Measurements from ENCODE around the gene CERS1.

Gene CERS1

GRCh38 chr19:18913466-18913865, 17.5 kb upstream of the CERS1 start:
- H3K9ac ChIP-seq (ENCODE audit: low read depth, low read length, poor library complexity, severe bottlenecking) = no peak overlapping the region
- H3K4me3 ChIP-seq (ENCODE audit: low read length, poor library complexity, severe bottlenecking) = no peak overlapping the region
- peaks cover 53% of the 10 kb centered on the region for H3K79me2 ChIP-seq (ENCODE audit: insufficient read depth, low read length)
- H4K20me1 ChIP-seq (ENCODE audit: insufficient read depth, low read length, poor library complexity, severe bottlenecking) = peaks cover 13% of the 10 kb centered on the region
- H3K36me3 ChIP-seq (ENCODE audit: insufficient read depth, low read length) = no peaks in the 10 kb centered on the region; the same call in 1 of the 2 replicates
- no peaks in the 10 kb centered on the region for H3K9me2 ChIP-seq (replicated peaks; ENCODE audit: low read depth, low read length)
- H3K4me1 ChIP-seq (ENCODE audit: insufficient read depth, low read length, poor library complexity, severe bottlenecking) = peaks cover 3% of the 10 kb centered on the region
- H2AFZ ChIP-seq (ENCODE audit: low read length) = no peak overlapping the region
- H3K9me3 ChIP-seq (ENCODE audit: insufficient read depth, low read depth, low read length) = no peaks in the 10 kb centered on the region
- H3F3A ChIP-seq (ENCODE audit: low read depth) = no peaks in the 10 kb centered on the region
- TF ChIP-seq CTCF (conservative IDR thresholded peaks at IDR 0.05; ENCODE audit: low read length) (no peak), EZH2phosphoT487 (IDR thresholded peaks at IDR 0.05; ENCODE audit: borderline replicate concordance) (no peak)
- no peak overlapping the region for H3K4me2 ChIP-seq (ENCODE audit: low read depth, low read length, poor library complexity, severe bottlenecking)
- no peaks in the 10 kb centered on the region for H3K27me3 ChIP-seq (ENCODE audit: insufficient read depth, low read length, poor library complexity, severe bottlenecking)

DNA sequence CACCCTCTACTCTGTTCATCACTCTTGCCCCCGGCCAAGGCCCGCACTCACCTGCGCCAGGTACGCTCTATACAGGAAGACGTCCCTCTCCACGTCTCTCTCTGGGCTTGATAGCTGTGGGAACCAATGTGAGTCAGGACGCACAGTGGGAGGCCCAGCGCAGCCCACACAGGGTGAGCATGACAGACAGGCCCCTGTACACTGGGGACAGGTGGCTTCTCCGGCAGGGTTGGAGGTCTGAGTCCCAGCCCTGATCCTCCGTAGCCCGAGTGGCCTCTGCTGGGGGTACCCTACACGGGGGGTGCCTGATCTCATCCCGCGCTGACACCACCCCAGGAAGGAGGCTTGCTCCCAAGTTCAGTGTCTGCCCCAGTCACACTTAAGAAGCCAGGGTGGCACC, 17.0 kb upstream of the CERS1 start:
- Histone ChIP-seq H3K79me2 (ENCODE audit: insufficient read depth, low read length) (peaks cover 48% of the 10 kb centered on the region), H3K36me3 (ENCODE audit: insufficient read depth, low read length) (no peaks in the 10 kb centered on the region; the same call in 1 of the 2 replicates), H3K4me1 (ENCODE audit: insufficient read depth, low read length, poor library complexity, severe bottlenecking) (peaks cover 3% of the 10 kb centered on the region), H3K4me2 (ENCODE audit: low read depth, low read length, poor library complexity, severe bottlenecking) (no peak overlapping the region), H3K4me3 (ENCODE audit: low read length, poor library complexity, severe bottlenecking) (no peak overlapping the region), H3K9ac (ENCODE audit: low read depth, low read length, poor library complexity, severe bottlenecking) (no peak overlapping the region), H3K9me2 (replicated peaks; ENCODE audit: low read depth, low read length) (no peaks in the 10 kb centered on the region), H3K9me3 (ENCODE audit: insufficient read depth, low read depth, low read length) (no peaks in the 10 kb centered on the region), H3K27me3 (ENCODE audit: insufficient read depth, low read length, poor library complexity, severe bottlenecking) (no peaks in the 10 kb centered on the region), H4K20me1 (ENCODE audit: insufficient read depth, low read length, poor library complexity, severe bottlenecking) (peaks cover 10% of the 10 kb centered on the region), H2AFZ (ENCODE audit: low read length) (no peak overlapping the region), H3F3A (ENCODE audit: low read depth) (no peaks in the 10 kb centered on the region)
- TF ChIP-seq EZH2phosphoT487 (IDR thresholded peaks at IDR 0.05; ENCODE audit: borderline replicate concordance) (no peak), CTCF (conservative IDR thresholded peaks at IDR 0.05; ENCODE audit: low read length) (no peak)

DNA sequence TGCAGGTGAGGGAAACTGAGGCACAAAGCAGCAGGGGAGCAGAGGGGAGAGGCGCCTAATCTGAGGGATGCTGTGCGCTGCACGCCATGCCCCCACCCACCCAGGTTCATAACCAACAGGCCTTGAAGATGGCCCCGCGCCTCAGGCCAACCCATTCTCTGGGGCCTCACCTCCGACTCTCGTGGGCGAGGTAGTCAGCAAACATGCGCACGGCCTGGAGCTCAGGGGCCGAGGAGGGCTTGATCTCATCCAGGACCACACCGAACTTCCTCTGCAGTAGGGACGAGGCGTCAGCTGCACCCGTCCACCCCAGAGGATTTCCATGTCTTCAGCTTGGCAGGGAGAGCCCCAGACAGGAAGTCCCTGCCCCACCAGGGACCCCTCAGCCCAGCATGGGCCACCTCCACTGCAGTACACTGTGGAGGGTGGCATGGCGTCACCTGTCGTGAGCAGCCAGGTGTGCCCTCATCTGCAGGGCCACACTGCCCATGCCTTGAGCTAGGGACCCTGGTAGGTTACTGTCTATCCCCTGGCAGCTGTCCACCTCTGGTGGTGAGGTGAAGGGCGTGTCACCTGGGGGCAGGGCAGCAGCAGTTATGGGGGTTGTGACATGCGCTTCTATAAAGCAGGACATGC, 15.0 kb upstream of the CERS1 start:
- Histone ChIP-seq H3K4me2 (ENCODE audit: low read depth, low read length, poor library complexity, severe bottlenecking) (no peak overlapping the region), H3K27me3 (ENCODE audit: insufficient read depth, low read length, poor library complexity, severe bottlenecking) (no peaks in the 10 kb centered on the region), H3K4me1 (ENCODE audit: insufficient read depth, low read length, poor library complexity, severe bottlenecking) (peaks cover 3% of the 10 kb centered on the region), H2AFZ (ENCODE audit: low read length) (no peak overlapping the region), H3K4me3 (ENCODE audit: low read length, poor library complexity, severe bottlenecking) (no peak overlapping the region), H3K9me2 (replicated peaks; ENCODE audit: low read depth, low read length) (no peaks in the 10 kb centered on the region), H3K9ac (ENCODE audit: low read depth, low read length, poor library complexity, severe bottlenecking) (no peak overlapping the region), H3F3A (ENCODE audit: low read depth) (no peaks in the 10 kb centered on the region), H3K36me3 (ENCODE audit: insufficient read depth, low read length) (no peaks in the 10 kb centered on the region; the same call in 1 of the 2 replicates), H3K9me3 (ENCODE audit: insufficient read depth, low read depth, low read length) (no peaks in the 10 kb centered on the region), H4K20me1 (ENCODE audit: insufficient read depth, low read length, poor library complexity, severe bottlenecking) (peaks cover 7% of the 10 kb centered on the region), H3K79me2 (ENCODE audit: insufficient read depth, low read length) (peaks cover 31% of the 10 kb centered on the region)
- TF ChIP-seq CTCF (conservative IDR thresholded peaks at IDR 0.05; ENCODE audit: low read length) (no peak), EZH2phosphoT487 (IDR thresholded peaks at IDR 0.05; ENCODE audit: borderline replicate concordance) (no peak)
